ENCODE results near the gene OPCML. TPM values are rescaled to one million over a fixed set of nuclear protein-coding genes. Genes with fewer than 3 reads are reported as not detected.

The OPCML gene
- total RNA-seq, 2 experiments from 2014 or later = not detected

GRCh38 chr11:132822276-132822675 lies 710.0 kb downstream of the OPCML start:
- no peak for DNase-seq
- Mint-ChIP-seq H3K27me3 (no peaks in the 10 kb centered on the region), H3K4me3 (no peak overlapping the region), H3K36me3 (ENCODE audit: low read depth) (no peaks in the 10 kb centered on the region), H3K27ac (no peak overlapping the region), H3K4me1 (no peaks in the 10 kb centered on the region), H3K9me3 (ENCODE audit: low read depth) (no peaks in the 10 kb centered on the region)
- intact Hi-C loops (cut with DNase I, micrococcal nuclease) = no loop called here
- ATAC-seq = no peak
- CTCF ChIA-PET = no interaction called here
- POLR2A ChIA-PET = no interaction called here

- intact Hi-C loops (cut with DNase I, micrococcal nuclease) = no loop called here
- no peak for ATAC-seq
- Mint-ChIP-seq H3K9me3 (ENCODE audit: low read depth) (no peaks in the 10 kb centered on the region), H3K4me1 (no peaks in the 10 kb centered on the region), H3K4me3 (no peak overlapping the region), H3K36me3 (ENCODE audit: low read depth) (no peaks in the 10 kb centered on the region), H3K27me3 (no peaks in the 10 kb centered on the region), H3K27ac (no peak overlapping the region)
- POLR2A ChIA-PET = no interaction called here
- CTCF ChIA-PET = no interaction called here
- DNase-seq = no peak
Observed at GRCh38 chr11:132821499-132821898, 710.8 kb downstream of the OPCML start.

GRCh38 chr11:132821014-132821413 lies 711.3 kb downstream of the OPCML start:
- ChIA-PET CTCF (no interaction called here), POLR2A (no interaction called here)
- H3K4me3 Mint-ChIP-seq = no peak overlapping the region
- ATAC-seq = no peak
- H3K9me3 Mint-ChIP-seq (ENCODE audit: low read depth) = no peaks in the 10 kb centered on the region
- no peaks in the 10 kb centered on the region for H3K4me1 Mint-ChIP-seq
- no peak for DNase-seq
- no peak overlapping the region for H3K27ac Mint-ChIP-seq
- H3K27me3 Mint-ChIP-seq = no peaks in the 10 kb centered on the region
- intact Hi-C loops (cut with DNase I, micrococcal nuclease) = no loop called here
- H3K36me3 Mint-ChIP-seq (ENCODE audit: low read depth) = no peaks in the 10 kb centered on the region

GRCh38 chr11:132818951-132819350 lies 713.4 kb downstream of the OPCML start:
- intact Hi-C loops (cut with DNase I, micrococcal nuclease) = no loop called here
- Mint-ChIP-seq H3K9me3 (ENCODE audit: low read depth) (no peaks in the 10 kb centered on the region), H3K4me3 (no peak overlapping the region), H3K27ac (no peak overlapping the region), H3K27me3 (peaks cover under 1% of the 10 kb centered on the region), H3K4me1 (no peaks in the 10 kb centered on the region), H3K36me3 (ENCODE audit: low read depth) (no peaks in the 10 kb centered on the region)
- ChIA-PET POLR2A (no interaction called here), CTCF (no interaction called here)
- no peak for ATAC-seq
- no peak for DNase-seq

- Mint-ChIP-seq H3K9me3 (ENCODE audit: low read depth) (no peaks in the 10 kb centered on the region), H3K27me3 (peaks cover 4% of the 10 kb centered on the region), H3K4me1 (no peaks in the 10 kb centered on the region), H3K4me3 (no peak overlapping the region), H3K36me3 (ENCODE audit: low read depth) (no peaks in the 10 kb centered on the region), H3K27ac (no peak overlapping the region)
- DNase-seq (no peak), ATAC-seq (no peak)
- intact Hi-C loops (cut with DNase I, micrococcal nuclease) = no loop called here
- POLR2A ChIA-PET = no interaction called here
- CTCF ChIA-PET = no interaction called here
Observed at GRCh38 chr11:132817387-132817786, 714.9 kb downstream of the OPCML start.

GRCh38 chr11:132814410-132814809 lies 717.9 kb downstream of the OPCML start:
- intact Hi-C loops (cut with DNase I, micrococcal nuclease) = no loop called here
- H3K4me3 Mint-ChIP-seq = no peak overlapping the region
- ChIA-PET CTCF (no interaction called here), POLR2A (interaction anchor here (0.7 kb wide), 1 partner anchor 36 kb away, joined by 4 read pairs; no protein-coding TSS in a partner anchor)
- DNase-seq (no peak), ATAC-seq (no peak)
- no peaks in the 10 kb centered on the region for H3K36me3 Mint-ChIP-seq (ENCODE audit: low read depth)
- no peaks in the 10 kb centered on the region for H3K9me3 Mint-ChIP-seq (ENCODE audit: low read depth)
- no peaks in the 10 kb centered on the region for H3K4me1 Mint-ChIP-seq
- no peak overlapping the region for H3K27ac Mint-ChIP-seq
- peaks cover 6% of the 10 kb centered on the region for H3K27me3 Mint-ChIP-seq

- H3K4me3 Mint-ChIP-seq = no peak overlapping the region
- POLR2A ChIA-PET = no interaction called here
Observed at GRCh38 chr11:132811649-132812048, 720.7 kb downstream of the OPCML start.

GRCh38 chr11:132809070-132809469 lies 723.2 kb downstream of the OPCML start:
- Mint-ChIP-seq H3K27me3 (peaks cover 6% of the 10 kb centered on the region), H3K4me3 (no peak overlapping the region), H3K36me3 (ENCODE audit: low read depth) (no peaks in the 10 kb centered on the region), H3K4me1 (no peaks in the 10 kb centered on the region), H3K9me3 (ENCODE audit: low read depth) (no peaks in the 10 kb centered on the region), H3K27ac (no peak overlapping the region)
- no peak for DNase-seq
- ChIA-PET CTCF (interaction anchor here (0.7 kb wide), 1 partner anchor 305 kb away, joined by 3 read pairs; no protein-coding TSS in a partner anchor), POLR2A (interaction anchor here (0.8 kb wide), 1 partner anchor 26 kb away, joined by 3 read pairs; no protein-coding TSS in a partner anchor)
- no peak for ATAC-seq
- intact Hi-C loops (cut with DNase I, micrococcal nuclease) = no loop called here

More at GRCh38 chr11:132811649-132812048, 720.7 kb downstream of the OPCML start:
- no peaks in the 10 kb centered on the region for H3K36me3 Mint-ChIP-seq (ENCODE audit: low read depth)
- H3K27me3 Mint-ChIP-seq = peaks cover 6% of the 10 kb centered on the region
- no peaks in the 10 kb centered on the region for H3K9me3 Mint-ChIP-seq (ENCODE audit: low read depth)
- no peaks in the 10 kb centered on the region for H3K4me1 Mint-ChIP-seq
- CTCF ChIA-PET = no interaction called here
- intact Hi-C loops (cut with DNase I, micrococcal nuclease) = no loop called here
- no peak for DNase-seq
- ATAC-seq = no peak
- no peak overlapping the region for H3K27ac Mint-ChIP-seq

- DNase-seq (no peak), ATAC-seq (no peak)
- ChIA-PET POLR2A (no interaction called here), CTCF (interaction anchor here (0.5 to 0.6 kb wide), 2 partner anchors 42 to 1381 kb away, joined by 3 read pairs; no protein-coding TSS in a partner anchor)
- no peak overlapping the region for H3K27ac Mint-ChIP-seq
- intact Hi-C loops (cut with DNase I, micrococcal nuclease) = no loop called here
- peaks cover 5% of the 10 kb centered on the region for H3K27me3 Mint-ChIP-seq
- no peaks in the 10 kb centered on the region for H3K9me3 Mint-ChIP-seq (ENCODE audit: low read depth)
- H3K4me1 Mint-ChIP-seq = no peaks in the 10 kb centered on the region
- H3K36me3 Mint-ChIP-seq (ENCODE audit: low read depth) = no peaks in the 10 kb centered on the region
- H3K4me3 Mint-ChIP-seq = no peak overlapping the region
Observed at GRCh38 chr11:132804258-132804657, 728.0 kb downstream of the OPCML start.

GRCh38 chr11:132803436-132803835 lies 728.9 kb downstream of the OPCML start:
- Mint-ChIP-seq H3K4me3 (no peak overlapping the region), H3K36me3 (ENCODE audit: low read depth) (no peaks in the 10 kb centered on the region), H3K9me3 (ENCODE audit: low read depth) (no peaks in the 10 kb centered on the region), H3K27me3 (peaks cover 5% of the 10 kb centered on the region), H3K4me1 (no peaks in the 10 kb centered on the region), H3K27ac (no peak overlapping the region)
- no peak for ATAC-seq
- intact Hi-C loops (cut with DNase I, micrococcal nuclease) = no loop called here
- ChIA-PET POLR2A (no interaction called here), CTCF (interaction anchor here (0.6 kb wide), 1 partner anchor 41 kb away, joined by 3 read pairs; no protein-coding TSS in a partner anchor)
- no peak for DNase-seq

- CTCF ChIA-PET = no interaction called here
- Mint-ChIP-seq H3K36me3 (ENCODE audit: low read depth) (no peaks in the 10 kb centered on the region), H3K4me3 (no peak overlapping the region), H3K27me3 (peaks cover 5% of the 10 kb centered on the region), H3K27ac (no peak overlapping the region), H3K9me3 (ENCODE audit: low read depth) (no peaks in the 10 kb centered on the region), H3K4me1 (no peaks in the 10 kb centered on the region)
- POLR2A ChIA-PET = no interaction called here
- ATAC-seq (no peak), DNase-seq (no peak)
- intact Hi-C loops (cut with DNase I, micrococcal nuclease) = no loop called here
Observed at GRCh38 chr11:132802947-132803346, 729.4 kb downstream of the OPCML start.

- ChIA-PET CTCF (interaction anchor here (0.5 to 0.8 kb wide), 2 partner anchors 48 to 122 kb away, joined by 3 to 6 read pairs; no protein-coding TSS in a partner anchor), POLR2A (no interaction called here)
- H3K4me3 Mint-ChIP-seq = no peak overlapping the region
- no peaks in the 10 kb centered on the region for H3K9me3 Mint-ChIP-seq (ENCODE audit: low read depth)
- H3K4me1 Mint-ChIP-seq = no peaks in the 10 kb centered on the region
- intact Hi-C loops (cut with DNase I, micrococcal nuclease) = no loop called here
- H3K27me3 Mint-ChIP-seq = peaks cover 4% of the 10 kb centered on the region
- no peaks in the 10 kb centered on the region for H3K36me3 Mint-ChIP-seq (ENCODE audit: low read depth)
- DNase-seq (no peak), ATAC-seq (no peak)
- H3K27ac Mint-ChIP-seq = no peak overlapping the region
Observed at GRCh38 chr11:132793831-132794230, 738.5 kb downstream of the OPCML start.
